ENCODE measurements around the gene SLC35E4.

GRCh38 chr22:30636226-30637077 lies 871 bp downstream of the SLC35E4 start:
- TF ChIP-seq CTCF (IDR thresholded peaks at IDR 0.05) (no peak), POLR2A (IDR thresholded peaks at IDR 0.05) (no peak)
